ENCODE measurements around the gene HOXB7. TPM values are rescaled to one million over a fixed set of nuclear protein-coding genes. Genes with fewer than 3 reads are reported as not detected.

The HOXB7 gene
- total RNA-seq, 1 donor from 2014 or later, result 0.66 TPM

- intact Hi-C loops (cut with micrococcal nuclease), result loop anchor here (5.0 kb wide), 1 partner anchor 85 kb away; the partner anchor contains the start of genes PRAC1 and PRAC2
These were observed 26.8 kb upstream of the HOXB7 start for GRCh38 chr17:48637323-48638260.

- intact Hi-C loops (cut with micrococcal nuclease), result loop anchor here (1.0 to 5.0 kb wide), 2 partner anchors 9 to 86 kb away; partner anchors contain the start of genes PRAC1 and PRAC2
These were observed 25.6 kb upstream of the HOXB7 start for GRCh38 chr17:48636177-48637018.

- intact Hi-C loops (cut with micrococcal nuclease), result loop anchor here (5.0 kb wide), 2 partner anchors 37 to 88 kb away; partner anchors contain the start of genes PRAC1 and PRAC2
These were observed 23.8 kb upstream of the HOXB7 start for GRCh38 chr17:48634493-48635208.

- intact Hi-C loops (cut with micrococcal nuclease), result loop anchor here (5.0 kb wide), 1 partner anchor 36 kb away; no protein-coding TSS in a partner anchor
These were observed 22.5 kb upstream of the HOXB7 start for GRCh38 chr17:48633266-48633677.

- intact Hi-C loops (cut with micrococcal nuclease), result loop anchor here (5.0 kb wide), 1 partner anchor 35 kb away; no protein-coding TSS in a partner anchor
These were observed 21.9 kb upstream of the HOXB7 start for GRCh38 chr17:48632579-48633265.

GRCh38 chr17:48631693-48632578 is 21.1 kb upstream of the HOXB7 start:
- intact Hi-C loops (cut with micrococcal nuclease), result loop anchor here (5.0 kb wide), 1 partner anchor 35 kb away; no protein-coding TSS in a partner anchor

GRCh38 chr17:48630925-48631692 is 20.3 kb upstream of the HOXB7 start:
- intact Hi-C loops (cut with micrococcal nuclease), result loop anchor here (5.0 kb wide), 1 partner anchor 34 kb away; no protein-coding TSS in a partner anchor

- intact Hi-C loops (cut with micrococcal nuclease), result loop anchor here (5.0 kb wide), 1 partner anchor 33 kb away; no protein-coding TSS in a partner anchor
These were observed 19.4 kb upstream of the HOXB7 start for GRCh38 chr17:48630009-48630924.

GRCh38 chr17:48629411-48629759 is 18.6 kb upstream of the HOXB7 start:
- intact Hi-C loops (cut with micrococcal nuclease), result no loop called here

- intact Hi-C loops (cut with micrococcal nuclease), result no loop called here
These were observed 18.0 kb upstream of the HOXB7 start for GRCh38 chr17:48628649-48629410.

- intact Hi-C loops (cut with micrococcal nuclease), result loop anchor here (1.0 kb wide), 1 partner anchor 8 kb away; no protein-coding TSS in a partner anchor
These were observed 17.1 kb upstream of the HOXB7 start for GRCh38 chr17:48627623-48628521.

- intact Hi-C loops (cut with micrococcal nuclease), result loop anchor here (1.0 kb wide), 1 partner anchor 9 kb away; no protein-coding TSS in a partner anchor
These were observed 16.3 kb upstream of the HOXB7 start for GRCh38 chr17:48627118-48627597.

GRCh38 chr17:48626245-48627117 is 15.7 kb upstream of the HOXB7 start, which contains the start of gene HOXB9:
HOXB9 (minus strand) TSS chr17:48626358; CDS start chr17:48626269, 89 bp downstream.
- intact Hi-C loops (cut with micrococcal nuclease), result loop anchor here (1.0 kb wide), 2 partner anchors 10 to 15 kb away; partner anchors contain the start of gene HOXB7
